Posterior vena cava (tissue), 2 donors: ENCODE data around the gene PLA2G4A. TPM values are rescaled to one million over a fixed set of nuclear protein-coding genes. Genes with fewer than 3 reads are reported as not detected.

ENCODE experiments used
- DNase-seq: peaks from one replicate; pipeline ENCODE4 v3.0.0-alpha.2; 2020; ENCODE audit warnings: low spot score
- intact Hi-C, 2 donors: fragments of 100-400 bp; cut with DNase I; formaldehyde crosslinking; loops; one replicate each; pipeline versions ENCODE4 v1.14.1 to v1.14.2; 2022 to 2023
- total RNA-seq, 2 donors: library from RNA; stranded (reverse); fragmentation: NEBNext Ultra II Directional; extraction: Animal tissue kit (Norgen Biotek cat#: 25700); gene quantifications; one replicate each; pipeline ENCODE4 v1.2.1, GENCODE V29; 2021
- donor health status: DM: yes; HTN: yes; CAD: no.
- donor health status: DM: yes; HTN: yes; CAD: no.

Gene PLA2G4A
- total RNA-seq, 2 donors from 2014 or later, result 18.4 to 18.6 TPM

- DNase-seq, result no peak
- intact Hi-C loops, result loop anchor here in 1 of 2 donors (10.0 kb wide), 1 partner anchor 65 kb away; no protein-coding TSS in a partner anchor
Measured at GRCh38 chr1:186819563-186819962, 9.2 kb upstream of the PLA2G4A start.

- DNase-seq, result no peak
- intact Hi-C loops, result no loop called here
Measured at GRCh38 chr1:186829686-186830587, 1.2 kb downstream of the PLA2G4A start.

- intact Hi-C loops, result no loop called here
- no peak for DNase-seq
Measured at GRCh38 chr1:186831168-186831567, 2.4 kb downstream of the PLA2G4A start.

GRCh38 chr1:186834399-186834958 is 5.7 kb downstream of the PLA2G4A start:
- no peak for DNase-seq
- intact Hi-C loops, result no loop called here

- no peak for DNase-seq
- intact Hi-C loops, result no loop called here
Measured at GRCh38 chr1:186835448-186835847, 6.7 kb downstream of the PLA2G4A start.

GRCh38 chr1:186837806-186838205 is 9.1 kb downstream of the PLA2G4A start:
- DNase-seq, result no peak
- intact Hi-C loops, result no loop called here

GRCh38 chr1:186838380-186839040 is 9.8 kb downstream of the PLA2G4A start:
- intact Hi-C loops, result no loop called here
- DNase-seq, result no peak

- DNase-seq, result no peak
- intact Hi-C loops, result no loop called here
Measured at GRCh38 chr1:186839041-186839400, 10.3 kb downstream of the PLA2G4A start.

- DNase-seq, result no peak
- intact Hi-C loops, result no loop called here
Measured at GRCh38 chr1:186841599-186841998, 12.8 kb downstream of the PLA2G4A start.

- intact Hi-C loops, result no loop called here
- no peak for DNase-seq
Measured at GRCh38 chr1:186842547-186842946, 13.8 kb downstream of the PLA2G4A start.

GRCh38 chr1:186843226-186843625 is 14.5 kb downstream of the PLA2G4A start:
- intact Hi-C loops, result no loop called here
- DNase-seq, result no peak

GRCh38 chr1:186843931-186844330 is 15.2 kb downstream of the PLA2G4A start:
- DNase-seq, result no peak
- intact Hi-C loops, result no loop called here

- DNase-seq, result no peak
- intact Hi-C loops, result no loop called here
Measured at GRCh38 chr1:186845576-186846210, 16.9 kb downstream of the PLA2G4A start.

- intact Hi-C loops, result no loop called here
- no peak for DNase-seq
Measured at GRCh38 chr1:186848509-186849130, 19.9 kb downstream of the PLA2G4A start.

GRCh38 chr1:186849271-186849671 is 20.5 kb downstream of the PLA2G4A start:
- DNase-seq, result no peak
- intact Hi-C loops, result no loop called here

- no peak for DNase-seq
- intact Hi-C loops, result no loop called here
Measured at GRCh38 chr1:186849826-186850225, 21.1 kb downstream of the PLA2G4A start.

GRCh38 chr1:186854102-186854501 is 25.4 kb downstream of the PLA2G4A start:
- no peak for DNase-seq
- intact Hi-C loops, result no loop called here

GRCh38 chr1:186858923-186859322 is 30.2 kb downstream of the PLA2G4A start:
- intact Hi-C loops, result no loop called here
- DNase-seq, result peak; percentile 76

- no peak for DNase-seq
- intact Hi-C loops, result no loop called here
Measured at GRCh38 chr1:186859995-186860394, 31.2 kb downstream of the PLA2G4A start.

- DNase-seq, result no peak
- intact Hi-C loops, result no loop called here
Measured at GRCh38 chr1:186864296-186864695, 35.5 kb downstream of the PLA2G4A start.
